Erythroblast (primary cell): ENCODE measurements around the gene IQGAP1.

Source experiments
- DNase-seq, 2 experiments: peaks; one replicate each; lab custom pipeline; 2025; lab: John Stamatoyannopoulos, UW
- GATA1 ChIP-seq: IDR thresholded peaks from 2 replicates; pipeline ENCODE4 v1.6.1; 2011; ENCODE audit warnings: low read depth, mild to moderate bottlenecking, control low read depth, low read length, moderate library complexity
- POLR2A ChIP-seq: IDR thresholded peaks from 2 replicates; pipeline ENCODE4 v1.6.1; 2011; ENCODE audit warnings: mild to moderate bottlenecking, low read length

The IQGAP1 gene

DNA sequence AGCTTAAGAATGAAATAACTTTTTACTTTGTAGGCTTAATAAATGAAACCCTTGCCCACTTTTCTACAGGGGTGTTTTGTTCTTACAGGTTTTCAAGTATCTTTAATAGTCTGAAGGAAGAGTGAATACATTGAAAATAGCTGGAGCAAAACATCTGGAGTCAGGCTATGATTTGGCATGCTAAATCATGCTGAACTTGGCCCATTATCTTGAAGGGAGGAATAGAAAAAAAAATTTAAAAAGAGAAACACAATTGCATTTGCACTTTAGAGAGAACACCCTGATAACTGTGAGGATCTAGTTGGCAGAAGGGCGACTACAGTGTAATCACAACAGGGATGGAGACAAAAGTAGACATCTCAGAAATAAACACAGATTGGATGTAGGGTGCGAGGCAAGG is 1.8 kb upstream of the IQGAP1 start:
- TF ChIP-seq POLR2A (no peak), GATA1 (no peak)
- no peak for DNase-seq

DNA sequence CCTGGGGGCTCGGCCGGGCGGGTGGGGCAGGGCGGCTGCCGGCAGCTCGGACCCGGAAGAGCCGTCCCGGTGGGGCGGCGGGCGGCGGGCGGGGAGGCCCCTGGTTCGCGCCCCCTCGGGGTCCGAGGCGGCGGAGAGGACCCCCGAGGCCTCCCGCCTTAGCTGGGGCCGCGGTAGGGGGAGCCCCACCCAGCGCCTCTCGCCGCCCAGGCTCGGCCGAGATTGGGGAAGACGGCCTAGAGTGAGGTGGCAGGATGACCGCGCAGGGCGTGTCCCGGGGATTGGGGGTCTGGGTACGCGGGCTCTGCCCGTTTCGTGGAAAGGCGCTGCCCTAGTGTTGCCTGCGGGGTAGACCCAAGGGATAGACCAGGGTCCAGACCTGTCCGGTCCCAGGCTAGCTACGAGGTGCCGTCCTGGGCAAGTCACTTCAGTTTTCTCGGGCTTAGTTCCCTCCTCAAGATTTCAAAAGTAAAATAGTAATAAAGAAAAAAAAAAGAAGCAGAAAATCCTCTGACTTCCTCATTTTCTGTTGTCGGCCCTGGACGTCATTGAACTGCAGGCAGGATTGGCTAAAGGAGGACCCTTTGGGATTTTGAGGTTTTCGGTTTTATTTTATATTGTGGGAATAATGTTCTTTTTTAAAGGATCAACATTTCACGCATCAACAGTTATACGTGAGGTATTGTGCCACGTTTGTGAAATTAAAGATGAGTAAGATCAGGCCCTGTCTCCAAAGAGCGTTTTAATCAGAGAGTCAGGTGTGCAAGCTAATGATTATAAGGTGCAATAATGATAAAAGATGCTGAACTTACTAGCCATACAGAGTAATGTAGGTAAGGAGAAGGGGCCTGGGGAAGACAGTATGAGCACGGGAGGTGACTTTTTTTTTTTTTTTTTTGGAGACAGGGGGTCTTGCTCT is 679 bp downstream of the IQGAP1 start:
- peak; percentile 59 to 67 for DNase-seq
- TF ChIP-seq GATA1 (no peak), POLR2A (no peak)

DNA sequence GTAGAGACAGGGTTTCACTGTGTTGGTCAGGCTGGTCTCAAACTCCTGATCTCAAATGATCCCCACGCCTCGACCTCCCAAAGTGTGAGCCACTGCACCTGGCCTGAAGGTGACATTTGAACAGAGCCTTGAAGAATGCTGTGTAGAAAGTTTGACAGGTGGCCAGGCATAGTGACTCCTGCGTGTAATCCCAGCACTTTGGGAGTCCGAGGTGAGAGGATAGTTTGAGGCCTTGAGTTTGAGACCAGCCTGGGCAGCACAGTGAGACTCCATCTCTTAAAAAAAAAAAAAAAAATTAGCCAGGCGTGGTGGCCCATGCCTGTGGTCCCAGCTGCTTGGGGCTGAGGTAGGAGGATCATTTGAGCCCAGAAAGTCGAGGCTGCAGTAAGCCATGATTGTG is 1.5 kb downstream of the IQGAP1 start:
- DNase-seq = no peak
- TF ChIP-seq GATA1 (no peak), POLR2A (no peak)

DNA sequence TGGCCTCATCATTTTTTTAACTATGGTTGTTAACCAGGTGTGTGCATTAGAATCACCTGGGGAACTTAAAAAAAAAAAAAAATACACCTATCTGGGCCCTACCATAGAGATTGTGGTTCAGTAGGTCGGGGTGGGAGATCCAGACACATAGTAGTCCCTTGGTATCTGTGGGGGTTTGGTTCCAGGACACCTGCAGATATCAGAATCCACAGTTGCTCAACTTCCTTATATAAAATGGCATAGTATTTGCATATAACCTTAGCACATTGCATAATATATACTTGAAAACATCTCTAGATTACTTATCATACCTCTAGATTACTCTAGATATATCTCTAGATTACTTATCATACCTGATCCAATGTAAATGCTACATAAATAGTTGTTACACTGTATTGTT is 5.0 kb downstream of the IQGAP1 start:
- TF ChIP-seq GATA1 (no peak), POLR2A (no peak)
- DNase-seq = no peak

- TF ChIP-seq POLR2A (no peak), GATA1 (no peak)
- no peak for DNase-seq
Measured at GRCh38 chr15:90394074-90394473, 6.0 kb downstream of the IQGAP1 start.

GRCh38 chr15:90394748-90395442 is 6.9 kb downstream of the IQGAP1 start:
- TF ChIP-seq GATA1 = no peak
- TF ChIP-seq POLR2A = no peak

GRCh38 chr15:90396321-90396720 is 8.3 kb downstream of the IQGAP1 start:
- TF ChIP-seq POLR2A (no peak), GATA1 (no peak)
- no peak for DNase-seq

More at GRCh38 chr15:90394748-90395442, 6.9 kb downstream of the IQGAP1 start:
- no peak for DNase-seq

- TF ChIP-seq POLR2A = no peak
- TF ChIP-seq GATA1 = no peak
- no peak for DNase-seq
Measured at GRCh38 chr15:90400005-90400758, 12.1 kb downstream of the IQGAP1 start.

DNA sequence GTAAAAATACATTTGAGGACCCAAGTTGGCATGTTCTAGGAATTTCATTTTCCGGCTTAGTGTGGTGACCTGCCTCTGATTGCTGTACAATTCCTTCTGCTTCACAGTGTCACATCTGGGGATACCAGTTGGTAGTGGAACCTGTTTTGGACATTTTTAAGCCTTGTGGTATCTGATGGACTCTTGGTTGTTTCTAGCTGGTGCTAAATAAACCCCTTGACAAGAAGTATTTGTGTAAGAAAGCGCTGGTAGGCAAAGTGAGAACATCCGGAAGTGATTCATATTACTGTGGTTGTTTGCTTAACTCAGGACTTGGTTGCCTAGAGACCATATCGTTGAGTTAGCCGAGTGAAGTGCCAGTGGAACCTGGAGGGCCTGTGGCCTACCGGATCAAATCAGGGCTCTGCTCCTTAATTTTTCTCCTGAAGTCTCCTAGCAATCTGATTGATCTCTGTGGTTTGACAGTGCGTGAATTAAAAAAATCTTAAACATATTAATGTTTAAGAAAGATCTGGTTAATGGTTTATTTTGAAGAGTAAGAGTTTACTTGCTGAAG is 12.8 kb downstream of the IQGAP1 start:
- DNase-seq = peak; percentile 62
- TF ChIP-seq GATA1 (no peak), POLR2A (no peak)

- TF ChIP-seq GATA1 = no peak
- no peak for TF ChIP-seq POLR2A
- peak in 1 of 2 experiments; percentile 11 for DNase-seq
Measured at GRCh38 chr15:90401495-90401894, 13.5 kb downstream of the IQGAP1 start.

DNA sequence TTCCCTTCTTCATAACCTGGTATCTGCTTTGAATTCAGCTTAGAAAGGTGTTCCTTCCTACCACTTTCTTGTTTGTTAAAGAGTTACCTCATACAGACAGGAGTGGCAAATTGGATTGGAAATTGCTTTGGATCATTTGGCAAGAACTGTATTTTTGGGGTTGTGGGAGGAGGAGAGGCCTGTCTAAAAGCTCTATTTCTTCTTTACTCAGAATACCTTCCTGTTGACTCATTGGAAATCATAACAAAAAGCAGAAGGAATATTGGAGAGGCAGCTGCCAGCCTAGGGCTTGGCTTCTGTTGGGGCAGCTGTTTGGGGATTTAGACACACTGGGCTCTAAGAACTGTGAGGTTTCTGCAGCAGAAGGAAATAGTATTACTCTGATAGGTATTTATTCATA is 14.2 kb downstream of the IQGAP1 start:
- DNase-seq = no peak
- no peak for TF ChIP-seq POLR2A
- no peak for TF ChIP-seq GATA1

DNA sequence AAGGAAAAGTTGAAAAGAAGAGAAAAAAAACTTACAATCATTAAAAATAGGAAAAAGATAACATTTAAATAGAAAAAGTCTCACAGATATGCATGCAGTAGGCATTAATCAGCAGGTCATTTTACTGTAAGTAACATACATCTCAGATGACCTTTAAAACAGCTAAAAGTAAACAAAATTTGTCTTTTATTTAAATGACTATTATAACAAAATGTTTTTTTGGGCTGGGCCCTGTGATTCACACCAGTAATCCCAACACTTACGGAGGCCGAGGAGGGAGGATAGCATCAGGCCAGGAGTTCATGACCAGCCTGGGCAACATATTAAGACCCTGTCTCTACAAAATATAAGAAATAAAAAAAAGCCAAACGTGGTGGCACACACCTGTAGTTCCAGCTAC is 14.7 kb downstream of the IQGAP1 start:
- no peak for DNase-seq
- no peak for TF ChIP-seq POLR2A
- TF ChIP-seq GATA1 = no peak

- TF ChIP-seq GATA1 (no peak), POLR2A (no peak)
- DNase-seq = no peak
Measured at GRCh38 chr15:90405055-90405607, 17.1 kb downstream of the IQGAP1 start.
